Common myeloid progenitor, CD34-positive (primary cell): ENCODE measurements around the gene COX4I1.

Source experiments
- CTCF ChIA-PET: fragments of 350-600 bp; sonication (Branson Sonifier 250); formaldehyde crosslinking; loops from one replicate; lab custom pipeline; 2021; ENCODE audit warnings: antibody characterized with exemption; lab: Charles Lee
- POLR2A ChIA-PET: fragments of 350-600 bp; sonication (Branson Sonifier 250); formaldehyde crosslinking; loops from one replicate; lab custom pipeline; 2021; ENCODE audit warnings: antibody characterized with exemption; lab: Charles Lee
- DNase-seq, 3 donors: peaks; one replicate each; pipeline versions ENCODE4 v3.0.0 to v3.0.0-alpha.2; 2013
- H3K27ac ChIP-seq, 2 experiments: 1 replicate in 1 of 2; 2 replicates in 1 of 2; pipeline ENCODE4 v1.7.0; 2013; ENCODE audit warnings: inconsistent platforms in 2 of 2, low read length in 2 of 2, mild to moderate bottlenecking in 2 of 2, low read depth in 1 of 2, moderate library complexity in 1 of 2; ENCODE audit not compliant: severe bottlenecking in 2 of 2, insufficient read depth in 1 of 2, poor library complexity in 1 of 2
- H3K27me3 ChIP-seq, 5 experiments: replicated peaks in 2 of 5; 1 replicate in 3 of 5; 2 replicates in 2 of 5; pipeline versions ENCODE4 v1.6.1 to v1.7.0; 2013; ENCODE audit warnings: low read length in 4 of 5, mild to moderate bottlenecking in 2 of 5, moderate library complexity in 2 of 5, inconsistent platforms in 1 of 5; ENCODE audit not compliant: insufficient read depth in 5 of 5, control insufficient read depth in 4 of 5
- H3K36me3 ChIP-seq, 4 experiments: 1 replicate in 2 of 4; 2 replicates in 2 of 4; pipeline versions ENCODE4 v1.6.1 to v1.7.0; 2013; ENCODE audit warnings: low read length in 3 of 4, control low read depth in 1 of 4, mild to moderate bottlenecking in 1 of 4; ENCODE audit not compliant: control insufficient read depth in 4 of 4, insufficient read depth in 4 of 4
- H3K4me1 ChIP-seq, 4 experiments: 1 replicate in 3 of 4; 2 replicates in 1 of 4; pipeline versions ENCODE4 v1.6.1 to v1.7.1; 2013; ENCODE audit warnings: low read length in 3 of 4, mild to moderate bottlenecking in 3 of 4, control low read depth in 1 of 4, inconsistent platforms in 1 of 4, moderate library complexity in 1 of 4; ENCODE audit not compliant: control insufficient read depth in 4 of 4, insufficient read depth in 4 of 4; ENCODE audit errors: control extremely low read depth in 1 of 4
- H3K4me3 ChIP-seq, 7 experiments: 1 replicate in 4 of 7; 2 replicates in 3 of 7; pipeline versions ENCODE4 v1.5.1 to v1.7.0; 2013; ENCODE audit warnings: mild to moderate bottlenecking in 7 of 7, low read length in 6 of 7, moderate library complexity in 6 of 7, inconsistent platforms in 2 of 7, low read depth in 2 of 7, control low read depth in 1 of 7; ENCODE audit not compliant: insufficient read depth in 4 of 7, control insufficient read depth in 1 of 7; ENCODE audit errors: extremely low read depth in 1 of 7
- H3K9me3 ChIP-seq, 5 experiments: 1 replicate in 4 of 5; 2 replicates in 1 of 5; pipeline versions ENCODE4 v1.6.1 to v1.7.1; 2013; ENCODE audit warnings: low read length in 4 of 5, mild to moderate bottlenecking in 2 of 5, inconsistent platforms in 1 of 5, low read depth in 1 of 5, moderate library complexity in 1 of 5; ENCODE audit not compliant: control insufficient read depth in 4 of 5, insufficient read depth in 2 of 5; ENCODE audit errors: control extremely low read depth in 1 of 5
- WGBS: methylation state at CpG from one replicate; pipeline ENCODE4 v1.1.5; 2013; ENCODE audit not compliant: insufficient coverage; 5-methylcytosine and 5-hydroxymethylcytosine counted together

COX4I1 gene

DNA sequence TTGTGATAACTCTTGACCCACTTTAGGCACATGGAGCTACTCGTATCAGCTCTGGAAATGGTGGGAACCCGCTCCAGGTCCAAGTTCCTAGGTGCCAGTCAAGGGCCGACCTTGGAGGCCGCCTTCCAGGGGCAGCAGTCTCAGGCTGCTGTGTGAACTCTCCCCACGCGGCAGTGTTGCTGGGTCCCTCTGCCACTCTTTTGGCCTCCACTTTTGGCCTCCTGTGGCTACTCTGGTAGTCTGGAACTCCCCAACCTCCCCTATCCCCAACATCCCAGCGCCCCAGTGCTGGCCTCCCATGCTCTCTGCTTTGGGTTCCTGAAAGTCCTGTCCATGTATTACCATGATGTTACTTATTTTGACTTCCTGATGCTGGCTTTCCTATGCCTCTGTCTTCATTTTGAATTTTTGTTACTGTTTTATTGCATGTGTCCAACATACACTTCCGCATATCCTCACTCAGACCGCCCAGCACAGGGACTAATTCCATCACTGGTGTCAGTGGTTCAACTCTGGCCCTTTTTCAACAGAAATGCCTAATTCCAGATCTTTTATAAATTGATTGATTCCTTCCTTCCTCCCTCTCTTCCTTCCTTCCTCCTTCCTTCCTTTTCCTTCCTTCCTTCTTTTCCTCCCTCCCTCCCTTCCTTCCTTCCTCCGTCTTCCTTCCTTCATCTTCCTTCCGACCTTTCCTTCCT is 44.1 kb downstream of the COX4I1 start:
- ChIA-PET POLR2A (no interaction called here), CTCF (no interaction called here)
- no peak for DNase-seq
- no peak overlapping the region for H3K4me3 ChIP-seq
- H3K4me1 ChIP-seq = peaks cover 0 to 13% (median 2%) of the 10 kb centered on the region in 4 experiments
- H3K36me3 ChIP-seq = no peaks in the 10 kb centered on the region
- peaks cover 0 to 40% (median 5%) of the 10 kb centered on the region in 5 experiments for H3K27me3 ChIP-seq
- H3K27ac ChIP-seq = no peak overlapping the region
- 98% methylated on average over 10 of the region's 11 CpGs for WGBS
- H3K9me3 ChIP-seq = no peaks in the 10 kb centered on the region

DNA sequence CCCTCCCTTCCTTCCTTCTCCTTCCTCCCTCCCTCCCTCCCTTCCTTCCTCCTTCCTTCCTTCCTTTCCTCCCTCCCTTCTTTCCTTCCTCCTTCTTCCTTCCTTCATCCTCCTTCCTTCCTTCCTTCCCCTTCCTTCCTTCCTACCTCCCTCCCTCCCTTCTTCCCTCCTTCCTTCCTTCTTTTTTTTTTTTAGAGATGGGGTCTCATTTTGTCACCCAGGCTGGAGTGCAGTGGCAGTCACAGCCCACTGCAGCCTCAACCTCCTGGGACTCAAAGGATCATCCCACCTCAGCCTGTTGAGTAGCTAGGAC is 44.6 kb downstream of the COX4I1 start:
- Histone ChIP-seq H3K27ac (no peak overlapping the region), H3K36me3 (no peaks in the 10 kb centered on the region), H3K4me1 (peaks cover 0 to 13% (median 2%) of the 10 kb centered on the region in 4 experiments), H3K4me3 (no peak overlapping the region), H3K9me3 (no peaks in the 10 kb centered on the region), H3K27me3 (peaks cover 0 to 40% (median 5%) of the 10 kb centered on the region in 5 experiments)
- DNase-seq = no peak
- ChIA-PET CTCF (no interaction called here), POLR2A (no interaction called here)

DNA sequence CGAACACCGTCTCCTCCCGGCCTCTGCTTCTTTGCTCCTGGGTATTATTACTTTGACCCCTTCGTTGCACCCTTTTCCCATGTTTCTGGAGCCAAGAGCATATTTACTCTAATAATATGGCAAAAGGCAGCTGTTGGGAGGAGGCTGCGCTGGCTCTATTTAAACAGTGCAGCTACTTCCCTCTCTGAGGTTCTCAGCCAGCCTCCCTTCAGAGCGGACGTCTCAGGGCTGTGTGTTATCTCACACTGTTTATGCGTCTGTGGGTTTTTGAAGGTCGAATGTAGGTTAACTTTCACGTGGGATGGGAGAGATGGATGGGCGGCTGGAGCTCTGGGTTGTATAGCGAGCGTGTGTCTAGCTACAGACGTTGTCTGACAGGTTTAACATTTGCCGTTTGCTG is 45.3 kb downstream of the COX4I1 start:
- H3K27ac ChIP-seq = no peak overlapping the region
- ChIA-PET CTCF (interaction anchor here (1.4 kb wide), 1 partner anchor 24 kb away, joined by 4 read pairs; no protein-coding TSS in a partner anchor), POLR2A (no interaction called here)
- H3K9me3 ChIP-seq = no peaks in the 10 kb centered on the region
- WGBS = 31% methylated on average over 5 of the region's 15 CpGs
- H3K4me1 ChIP-seq = peaks cover 0 to 13% (median 2%) of the 10 kb centered on the region in 4 experiments
- H3K4me3 ChIP-seq = no peak overlapping the region
- DNase-seq = no peak
- H3K27me3 ChIP-seq = peaks cover 0 to 46% (median 5%) of the 10 kb centered on the region in 5 experiments
- H3K36me3 ChIP-seq = no peaks in the 10 kb centered on the region

DNA sequence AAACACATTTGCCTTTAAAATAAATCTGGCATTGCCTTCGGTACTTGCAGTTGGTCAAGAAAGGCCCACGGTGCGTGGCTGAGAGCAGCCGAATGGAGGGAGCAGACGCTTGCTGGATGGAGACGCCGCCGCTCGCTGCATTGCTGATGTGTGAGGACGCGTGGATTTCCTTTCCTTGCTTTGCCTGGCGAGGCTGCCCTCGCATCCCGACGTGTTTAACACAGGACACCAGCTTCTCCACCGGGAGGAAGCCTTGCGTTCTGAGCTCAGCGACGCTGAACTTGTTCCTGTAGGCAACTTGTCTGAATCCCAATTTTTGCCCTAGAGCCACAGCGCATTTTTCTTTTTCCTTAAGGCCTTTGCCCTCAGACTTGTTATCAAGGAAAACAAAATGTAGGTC is 45.8 kb downstream of the COX4I1 start:
- Histone ChIP-seq H3K36me3 (no peaks in the 10 kb centered on the region), H3K27ac (no peak overlapping the region), H3K4me1 (peaks cover 0 to 13% (median 2%) of the 10 kb centered on the region in 4 experiments), H3K27me3 (peaks cover 0 to 46% (median 5%) of the 10 kb centered on the region in 5 experiments), H3K4me3 (no peak overlapping the region), H3K9me3 (no peaks in the 10 kb centered on the region)
- no peak for DNase-seq
- WGBS = 93% methylated on average over 19 of the region's 20 CpGs
- POLR2A ChIA-PET = no interaction called here
- CTCF ChIA-PET = interaction anchor here (1.4 kb wide), 1 partner anchor 24 kb away, joined by 4 read pairs; no protein-coding TSS in a partner anchor

DNA sequence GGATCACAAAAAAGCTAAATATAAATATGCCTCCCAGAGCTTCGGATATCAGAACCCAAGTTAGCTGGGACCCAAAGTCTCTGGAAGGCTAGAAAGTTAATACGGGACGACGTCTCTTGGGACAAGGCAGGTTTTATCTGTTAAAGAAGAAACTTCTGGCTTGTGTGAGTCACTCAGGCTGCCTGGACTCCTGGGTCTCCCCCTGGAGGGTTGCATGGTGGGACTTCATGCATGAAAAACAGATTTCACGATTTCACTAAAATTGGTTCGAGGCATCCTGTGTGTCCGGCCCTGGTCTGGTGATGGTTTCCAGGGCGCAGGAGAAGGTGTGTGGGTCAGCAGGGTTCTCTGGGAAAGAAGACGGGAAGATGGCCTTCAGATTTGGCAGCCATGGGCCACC is 47.0 kb downstream of the COX4I1 start:
- ChIA-PET POLR2A (no interaction called here), CTCF (interaction anchor here (1.0 kb wide), 1 partner anchor 13 kb away, joined by 3 read pairs; no protein-coding TSS in a partner anchor)
- H3K27ac ChIP-seq = no peak overlapping the region
- peaks cover 0 to 13% (median 2%) of the 10 kb centered on the region in 4 experiments for H3K4me1 ChIP-seq
- DNase-seq = no peak
- H3K4me3 ChIP-seq = no peak overlapping the region
- no peaks in the 10 kb centered on the region for H3K36me3 ChIP-seq
- H3K9me3 ChIP-seq = no peaks in the 10 kb centered on the region
- peaks cover 0 to 46% (median 5%) of the 10 kb centered on the region in 5 experiments for H3K27me3 ChIP-seq
- 95% methylated on average over 9 of the region's 9 CpGs for WGBS

DNA sequence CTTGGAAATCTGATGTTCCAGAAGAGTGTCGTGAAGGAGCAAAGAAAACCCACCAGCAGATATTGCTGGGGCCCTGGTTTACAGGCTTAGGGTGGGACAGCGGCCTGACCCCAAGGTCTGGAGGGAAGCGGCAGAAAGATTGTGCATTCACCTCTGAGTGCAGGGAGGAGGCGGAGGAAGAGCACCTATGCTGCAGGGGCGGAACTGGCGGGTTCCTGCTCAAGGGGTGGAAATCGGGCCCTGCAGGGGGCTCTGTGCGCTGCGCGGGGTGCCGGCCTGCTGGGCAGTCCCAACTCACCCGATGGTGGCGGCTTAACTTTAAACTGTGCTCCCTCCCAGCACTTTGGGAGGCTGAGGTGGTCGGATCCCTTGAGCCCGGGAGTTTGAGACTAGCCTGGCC is 47.5 kb downstream of the COX4I1 start:
- H3K27ac ChIP-seq = no peak overlapping the region
- H3K27me3 ChIP-seq = peaks cover 0 to 46% (median 5%) of the 10 kb centered on the region in 5 experiments
- ChIA-PET CTCF (interaction anchor here (0.8 to 1.0 kb wide), 2 partner anchors 13 to 25 kb away, joined by 3 read pairs; no protein-coding TSS in a partner anchor), POLR2A (no interaction called here)
- no peak for DNase-seq
- H3K4me3 ChIP-seq = no peak overlapping the region
- no peaks in the 10 kb centered on the region for H3K36me3 ChIP-seq
- 86% methylated on average over 12 of the region's 15 CpGs for WGBS
- peaks cover 0 to 13% (median 2%) of the 10 kb centered on the region in 4 experiments for H3K4me1 ChIP-seq
- H3K9me3 ChIP-seq = no peaks in the 10 kb centered on the region
